ENCODE measurements around the gene CHD2. TPM values are rescaled to one million over a fixed set of nuclear protein-coding genes. Genes with fewer than 3 reads are reported as not detected.
A peak's percentile ranks its signal among the peaks of the same experiment; 100 is the strongest.
"Not testable (repeated sequence)": the region's sequence is repeated elsewhere in the genome, so short reads cannot be mapped to it uniquely, and the experiment has no call there.

The CHD2 gene
- total RNA-seq, 1 donor from 2014 or later = 65.6 TPM

- H3K4me3 ChIP-seq (ENCODE audit: low read depth, low read length) = no peak overlapping the region
- no peaks in the 10 kb centered on the region for H3K36me3 ChIP-seq (ENCODE audit: control insufficient read depth, insufficient read depth, low read length)
- DNase-seq (ENCODE audit: low read depth) (peak; percentile 44), FAIRE-seq (no peak)
- no peaks in the 10 kb centered on the region for H3K27me3 ChIP-seq (ENCODE audit: control insufficient read depth, insufficient read depth, low read length)
- TF ChIP-seq CTCF (IDR thresholded peaks at IDR 0.05; ENCODE audit: insufficient read depth, low read length, severe bottlenecking) = no peak
These were observed 30.0 kb upstream of the CHD2 start for GRCh38 chr15:92870010-92870591.

GRCh38 chr15:92872967-92873366 is 27.2 kb upstream of the CHD2 start:
- not testable (repeated sequence) for DNase-seq (ENCODE audit: low read depth); H3K4me3 ChIP-seq (ENCODE audit: low read depth, low read length); H3K36me3 ChIP-seq (ENCODE audit: control insufficient read depth, insufficient read depth, low read length); H3K27me3 ChIP-seq (ENCODE audit: control insufficient read depth, insufficient read depth, low read length); FAIRE-seq

GRCh38 chr15:92877000-92877399 is 23.1 kb upstream of the CHD2 start:
- TF ChIP-seq CTCF (IDR thresholded peaks at IDR 0.05; ENCODE audit: insufficient read depth, low read length, severe bottlenecking) = no peak
- DNase-seq (ENCODE audit: low read depth) = no peak
- Histone ChIP-seq H3K36me3 (ENCODE audit: control insufficient read depth, insufficient read depth, low read length) (no peaks in the 10 kb centered on the region), H3K27me3 (ENCODE audit: control insufficient read depth, insufficient read depth, low read length) (no peaks in the 10 kb centered on the region), H3K4me3 (ENCODE audit: low read depth, low read length) (no peak overlapping the region)
- FAIRE-seq = no peak

GRCh38 chr15:92877416-92877815 is 22.7 kb upstream of the CHD2 start:
- no peaks in the 10 kb centered on the region for H3K36me3 ChIP-seq (ENCODE audit: control insufficient read depth, insufficient read depth, low read length)
- DNase-seq (ENCODE audit: low read depth) = no peak
- H3K4me3 ChIP-seq (ENCODE audit: low read depth, low read length) = no peak overlapping the region
- FAIRE-seq = no peak
- no peaks in the 10 kb centered on the region for H3K27me3 ChIP-seq (ENCODE audit: control insufficient read depth, insufficient read depth, low read length)
- no peak for TF ChIP-seq CTCF (IDR thresholded peaks at IDR 0.05; ENCODE audit: insufficient read depth, low read length, severe bottlenecking)

- no peak overlapping the region for H3K4me3 ChIP-seq (ENCODE audit: low read depth, low read length)
- no peaks in the 10 kb centered on the region for H3K27me3 ChIP-seq (ENCODE audit: control insufficient read depth, insufficient read depth, low read length)
- no peaks in the 10 kb centered on the region for H3K36me3 ChIP-seq (ENCODE audit: control insufficient read depth, insufficient read depth, low read length)
- TF ChIP-seq CTCF (IDR thresholded peaks at IDR 0.05; ENCODE audit: insufficient read depth, low read length, severe bottlenecking) = no peak
- no peak for FAIRE-seq
- DNase-seq (ENCODE audit: low read depth) = no peak
These were observed 21.5 kb upstream of the CHD2 start for GRCh38 chr15:92878593-92879053.

GRCh38 chr15:92879949-92880725 is 20.0 kb upstream of the CHD2 start:
- TF ChIP-seq CTCF (IDR thresholded peaks at IDR 0.05; ENCODE audit: insufficient read depth, low read length, severe bottlenecking) = no peak
- DNase-seq (ENCODE audit: low read depth) (no peak), FAIRE-seq (no peak)
- Histone ChIP-seq H3K36me3 (ENCODE audit: control insufficient read depth, insufficient read depth, low read length) (no peaks in the 10 kb centered on the region), H3K27me3 (ENCODE audit: control insufficient read depth, insufficient read depth, low read length) (no peaks in the 10 kb centered on the region), H3K4me3 (ENCODE audit: low read depth, low read length) (no peak overlapping the region)
